GM20431 (cell line): ENCODE measurements around the gene DNHD1.

Experiments
- in situ Hi-C: fragments of 300-500 bp; cut with MseI, MboI; formaldehyde crosslinking; loops from one replicate; pipeline ENCODE4 v1.15.0; 2020; ENCODE audit warnings: low sequenced_read_pairs; ENCODE audit not compliant: unreplicated experiment

DNHD1 gene

DNA sequence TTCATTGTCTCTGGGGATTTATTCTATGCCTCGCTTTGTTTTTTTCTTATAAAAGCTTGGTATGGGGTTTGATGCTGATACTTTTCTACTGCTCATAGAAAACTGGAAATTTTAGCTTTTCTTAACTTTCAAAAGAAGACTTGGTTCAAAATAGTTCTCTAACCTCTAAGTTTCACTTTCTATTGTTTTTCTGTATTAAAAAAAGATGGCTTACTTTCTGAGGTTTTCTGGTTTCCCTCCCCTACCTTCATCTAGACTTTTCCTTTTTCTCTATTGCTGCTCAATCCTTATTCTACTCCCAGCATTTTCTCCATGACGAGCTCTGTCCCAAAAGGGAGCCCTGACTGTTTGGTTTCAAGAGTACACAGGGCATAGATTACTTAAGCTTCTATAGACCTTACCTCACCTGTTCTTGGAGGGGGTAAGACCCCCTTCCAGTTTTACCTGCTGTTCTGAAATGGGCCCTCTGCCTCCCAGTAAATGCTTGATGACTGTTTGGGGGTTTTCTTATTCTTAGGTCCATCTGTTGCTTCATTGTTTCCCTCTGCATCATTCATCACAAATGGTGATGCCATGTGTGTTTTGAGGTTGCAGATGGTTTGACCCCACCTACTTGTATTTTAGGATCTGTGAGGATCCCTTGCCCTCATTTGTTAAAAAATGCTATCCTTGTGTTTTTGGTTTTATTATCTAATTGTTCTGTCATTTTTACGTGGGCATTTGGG, 29.5 kb downstream of the DNHD1 start:
- in situ Hi-C loops: no loop called here

DNA sequence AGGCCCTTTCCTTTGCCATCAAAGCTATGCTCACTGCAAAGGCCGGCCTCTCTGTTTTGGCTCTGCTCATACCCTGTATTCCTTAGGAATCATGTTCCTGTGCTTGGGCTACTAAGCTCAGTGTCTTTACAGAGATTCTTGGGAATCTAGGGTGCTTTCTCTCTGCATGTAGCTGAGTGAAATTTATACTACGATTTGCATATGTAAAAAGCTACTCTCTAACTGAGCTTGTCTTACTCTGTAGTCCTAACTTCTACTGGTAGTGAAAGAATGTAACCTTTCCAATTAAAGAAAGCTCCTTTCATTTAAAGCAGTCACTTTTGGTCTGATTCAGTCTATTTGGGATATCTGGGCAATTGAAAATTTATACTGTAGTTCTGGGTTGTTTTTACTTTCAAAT, 32.2 kb downstream of the DNHD1 start:
- in situ Hi-C loops: no loop called here

DNA sequence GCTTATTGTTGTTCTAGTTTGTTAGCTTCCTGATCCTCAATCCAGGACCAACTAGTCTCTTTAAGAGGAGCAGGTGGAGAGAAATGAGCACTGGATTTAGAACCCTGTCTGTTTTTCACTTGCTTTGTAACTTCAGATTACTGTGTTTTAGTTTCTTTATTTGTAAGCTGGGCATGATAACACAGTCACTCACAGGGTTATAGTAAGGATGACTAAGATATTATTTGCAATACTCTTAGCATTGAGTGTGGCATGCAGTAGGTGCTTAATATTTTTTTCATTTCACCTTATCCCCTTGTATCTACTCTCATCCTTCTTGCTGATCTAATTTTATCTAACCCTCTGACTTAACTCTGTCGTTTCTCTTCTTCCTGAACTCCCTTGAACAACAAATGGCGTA, 33.8 kb downstream of the DNHD1 start:
- in situ Hi-C loops: no loop called here

- in situ Hi-C loops: no loop called here
Observed at GRCh38 chr11:6531267-6531752, 34.2 kb downstream of the DNHD1 start.

DNA sequence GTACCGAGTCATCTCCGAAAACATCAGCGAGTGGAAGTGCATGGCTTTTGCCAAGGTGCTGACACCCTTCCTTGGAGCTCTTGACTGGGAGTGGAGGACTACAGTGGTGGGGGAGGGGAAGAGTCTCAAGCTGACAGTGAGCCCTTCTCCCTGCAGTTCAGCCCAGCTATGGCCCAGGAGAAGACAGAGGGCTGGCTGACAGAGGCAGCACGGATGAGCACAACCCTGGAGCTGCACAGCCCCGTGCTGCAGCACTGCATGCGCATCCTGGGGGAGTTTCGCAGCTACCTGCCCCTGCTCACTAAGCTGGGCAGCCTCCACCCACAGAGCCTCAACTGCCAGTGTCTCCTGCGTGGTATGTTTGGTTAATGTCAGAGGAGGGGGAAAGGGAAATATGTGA, 41.4 kb downstream of the DNHD1 start:
- in situ Hi-C loops: no loop called here

DNA sequence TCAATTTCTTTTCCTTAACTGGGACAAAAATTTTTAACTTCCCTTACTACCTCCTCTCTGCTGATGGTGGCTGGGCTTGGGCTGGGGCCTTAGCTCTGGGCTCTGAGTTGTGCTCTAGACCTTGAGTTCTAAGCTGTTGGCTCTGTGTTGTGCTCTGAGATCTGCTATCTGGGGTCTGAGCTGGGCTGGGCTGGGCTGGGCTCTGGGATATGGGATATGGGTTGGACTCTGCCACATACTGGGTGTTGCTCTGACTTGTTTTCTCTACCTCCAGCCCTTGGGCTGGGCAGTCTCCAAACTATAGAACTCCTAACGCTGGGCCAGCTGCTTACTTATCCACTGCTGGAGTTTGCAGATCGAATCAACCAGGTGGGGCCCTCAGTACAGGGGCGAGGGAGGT, 41.9 kb downstream of the DNHD1 start:
- in situ Hi-C loops: no loop called here

DNA sequence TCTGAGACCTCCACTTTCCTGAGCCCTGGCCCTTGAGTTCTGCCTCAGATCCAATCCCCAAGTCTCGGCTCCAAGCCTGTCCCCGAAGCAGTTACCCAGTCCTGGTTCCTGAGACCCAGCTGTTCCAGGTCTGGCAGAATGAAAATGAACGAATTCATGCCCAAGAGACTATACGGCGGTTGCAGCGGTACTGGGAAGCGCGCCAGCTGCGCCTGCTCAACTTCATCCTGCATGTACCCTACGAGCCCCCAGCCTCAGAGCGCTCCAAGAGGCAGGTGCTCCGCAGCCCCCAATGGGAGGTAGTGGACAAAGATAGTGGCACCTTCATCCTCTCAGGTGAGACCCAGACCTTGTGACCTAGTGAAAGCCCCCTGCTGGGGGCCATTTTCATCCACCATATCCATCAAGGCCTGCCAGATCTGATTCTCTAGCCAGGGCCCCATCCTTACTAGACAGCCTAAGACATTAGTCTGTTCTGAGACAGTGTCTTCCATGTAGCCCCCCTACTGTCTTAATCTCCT, 42.7 kb downstream of the DNHD1 start:
- in situ Hi-C loops: no loop called here

GRCh38 chr11:6541356-6541755, 44.3 kb downstream of the DNHD1 start:
- in situ Hi-C loops: no loop called here

DNA sequence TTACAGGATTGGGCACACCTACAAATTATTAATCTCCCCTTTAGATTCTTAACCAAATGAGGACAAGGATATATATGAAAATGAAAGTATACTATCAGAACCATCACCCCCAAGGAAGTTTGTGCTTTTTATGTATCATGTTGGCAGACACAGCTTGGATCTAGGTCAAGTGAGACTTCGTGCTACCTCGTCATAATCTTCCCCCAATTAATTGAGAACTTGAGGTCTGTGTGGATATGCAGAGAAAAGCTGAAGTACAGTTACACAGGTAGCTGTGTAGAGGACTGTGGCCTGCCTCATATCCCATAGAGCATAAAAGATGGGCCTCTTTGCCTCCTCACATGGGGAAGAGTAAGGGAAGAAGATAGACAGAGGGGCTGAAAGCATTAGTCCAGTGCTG, 45.6 kb downstream of the DNHD1 start:
- in situ Hi-C loops: no loop called here

- in situ Hi-C loops: no loop called here
Observed at GRCh38 chr11:6544921-6545850, 48.1 kb downstream of the DNHD1 start.

DNA sequence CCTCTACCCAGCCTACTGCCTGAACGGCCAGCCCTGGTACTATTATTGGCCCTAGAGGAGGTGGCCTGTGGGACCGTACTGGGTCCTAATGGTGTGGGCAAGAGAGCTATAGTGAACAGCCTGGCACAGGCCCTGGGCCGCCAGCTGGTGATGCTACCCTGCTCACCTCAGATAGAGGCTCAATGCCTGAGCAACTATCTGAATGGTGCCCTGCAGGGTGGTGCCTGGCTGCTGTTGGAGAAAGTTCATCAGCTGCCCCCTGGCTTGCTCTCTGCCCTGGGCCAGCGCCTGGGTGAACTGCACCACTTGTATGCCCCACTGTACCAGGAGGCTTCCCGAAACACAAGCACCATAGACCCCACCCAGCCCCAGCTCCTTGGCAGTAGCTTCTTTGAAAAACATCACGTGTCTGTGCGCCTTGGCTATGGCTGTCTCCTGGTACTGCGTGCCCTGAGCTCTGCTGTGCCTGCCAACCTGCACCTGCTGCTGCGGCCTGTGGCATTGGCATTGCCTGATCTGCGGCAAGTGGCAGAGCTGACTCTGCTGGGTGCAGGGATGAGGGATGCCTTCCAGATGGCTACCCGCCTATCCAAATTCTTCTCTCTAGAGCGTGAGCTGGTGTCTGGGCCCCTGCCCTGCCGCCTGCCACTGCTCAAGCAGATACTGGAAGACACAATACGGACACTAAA, 49.0 kb downstream of the DNHD1 start:
- in situ Hi-C loops: no loop called here

DNA sequence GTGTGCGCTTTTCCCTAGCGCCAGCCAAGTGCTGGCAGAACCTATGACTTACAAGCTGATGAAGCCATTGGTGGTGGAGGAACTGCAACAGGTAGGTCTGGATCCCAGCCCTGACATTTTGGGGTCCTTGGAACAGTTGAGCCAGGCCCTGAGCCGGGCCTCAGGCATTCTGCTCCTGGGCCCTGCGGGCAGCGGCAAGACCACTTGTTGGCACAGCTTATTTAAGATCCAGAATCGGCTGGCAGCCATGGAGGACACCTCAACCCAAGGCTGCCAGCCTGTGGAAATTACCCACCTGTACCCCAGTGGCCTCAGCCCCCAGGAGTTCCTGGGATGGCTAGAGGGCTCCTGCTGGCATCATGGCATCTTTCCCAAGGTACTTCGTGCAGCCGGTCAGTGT, 49.7 kb downstream of the DNHD1 start:
- in situ Hi-C loops: no loop called here

GRCh38 chr11:6547177-6547576, 50.1 kb downstream of the DNHD1 start:
- in situ Hi-C loops: no loop called here

GRCh38 chr11:6548121-6548520, 51.0 kb downstream of the DNHD1 start:
- in situ Hi-C loops: no loop called here

DNA sequence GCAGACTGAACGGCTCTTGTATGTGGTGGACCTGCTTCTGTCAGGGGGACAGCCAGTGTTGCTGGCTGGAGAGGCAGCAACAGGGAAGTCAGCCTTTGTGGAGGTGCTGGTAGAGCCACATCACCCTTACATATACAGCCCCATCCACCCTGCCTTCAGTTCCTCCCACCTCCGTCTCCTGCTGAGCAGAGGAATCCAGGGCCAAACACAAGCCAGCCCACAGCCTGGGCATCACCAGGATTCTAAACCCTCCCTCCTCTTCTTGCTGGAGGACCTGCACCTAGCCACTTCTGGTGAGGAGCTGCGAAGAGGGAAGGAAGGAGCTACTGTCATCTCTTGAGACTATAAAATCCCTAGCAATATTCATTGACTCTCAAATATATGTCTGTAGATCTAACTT, 51.6 kb downstream of the DNHD1 start:
- in situ Hi-C loops: no loop called here

- in situ Hi-C loops: no loop called here
Observed at GRCh38 chr11:6553634-6554033, 56.6 kb downstream of the DNHD1 start.

- in situ Hi-C loops: no loop called here
Observed at GRCh38 chr11:6554828-6555706, 58.0 kb downstream of the DNHD1 start.

GRCh38 chr11:6556139-6556949, 59.3 kb downstream of the DNHD1 start:
- in situ Hi-C loops: no loop called here

- in situ Hi-C loops: no loop called here
Observed at GRCh38 chr11:6557063-6557462, 60.0 kb downstream of the DNHD1 start.
